Jurkat, Clone E6-1 (cell line): ENCODE measurements around the gene WDR49. TPM values are rescaled to one million over a fixed set of nuclear protein-coding genes. Genes with fewer than 3 reads are reported as not detected.

Source experiments
- DNase-seq: peaks from one replicate; pipeline ENCODE4 v3.0.0-alpha.2; 2011; ENCODE audit warnings: low read depth, low spot score
- H3K4me3 ChIP-seq: 2 replicates; pipeline ENCODE4 v1.5.1; 2011; ENCODE audit warnings: mild to moderate bottlenecking, low read length, control low read depth, moderate library complexity
- polyA plus RNA-seq: library from polyadenylated mRNA; unstranded; fragments of >200 nt; gene quantifications from one replicate; pipeline ENCODE4 v1.2.1, GENCODE V29; 2012; ENCODE audit warnings: missing spikeins; ENCODE audit not compliant: insufficient read length, insufficient read depth

The WDR49 gene
- polyA plus RNA-seq: not detected

GRCh38 chr3:167653760-167654159, at the start of gene WDR49:
TSS of gene WDR49 (minus strand) at chr3:167653942. CDS start at chr3:167653425, 517 bp downstream.
- no peak for DNase-seq
- H3K4me3 ChIP-seq: no peak within 1 kb of the TSS

DNA sequence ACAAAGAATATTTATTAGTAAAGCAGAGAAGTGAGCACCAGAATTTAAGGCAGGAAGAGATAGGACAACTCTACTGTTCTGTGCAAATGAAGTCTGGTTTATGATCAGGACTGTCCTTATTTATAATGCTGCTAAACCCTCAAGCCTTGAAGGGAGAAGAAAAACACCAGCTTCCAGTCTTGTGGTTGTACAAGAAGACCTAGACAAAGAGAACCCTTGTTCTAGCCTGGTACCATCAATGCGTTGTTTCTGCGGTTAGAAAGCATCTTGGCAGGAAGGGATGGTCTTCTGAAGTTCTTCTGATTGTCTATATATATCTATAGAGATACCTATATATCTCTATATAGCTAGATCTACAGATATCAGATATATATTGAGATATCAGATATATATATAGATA, 47.2 kb upstream of the WDR49 start:
- no peak for DNase-seq
- H3K4me3 ChIP-seq: no peak overlapping the region

DNA sequence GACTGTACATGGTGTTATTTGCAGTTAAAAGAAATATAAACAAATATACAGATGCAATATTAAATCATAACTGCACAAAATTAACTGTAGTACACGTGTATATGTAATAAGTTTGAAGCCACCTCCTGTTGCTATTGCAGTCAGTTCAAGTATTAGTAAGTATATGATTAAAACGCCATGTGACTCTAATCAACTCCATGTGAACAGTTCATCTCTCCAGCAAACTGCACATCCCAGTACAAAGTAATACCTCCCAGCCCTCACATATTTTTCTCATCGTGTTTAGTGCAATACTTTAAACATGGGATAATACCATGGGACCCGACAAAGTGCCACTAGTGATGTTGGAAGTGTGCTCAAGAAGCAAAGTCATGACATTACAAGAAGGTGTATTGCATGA, 46.3 kb upstream of the WDR49 start:
- no peak overlapping the region for H3K4me3 ChIP-seq
- no peak for DNase-seq

- no peak for DNase-seq
- no peak overlapping the region for H3K4me3 ChIP-seq
Measured at GRCh38 chr3:167694121-167694520, 40.4 kb upstream of the WDR49 start.

- H3K4me3 ChIP-seq: no peak overlapping the region
- DNase-seq: peak; percentile 95
Measured at GRCh38 chr3:167691366-167691765, 37.6 kb upstream of the WDR49 start.

DNA sequence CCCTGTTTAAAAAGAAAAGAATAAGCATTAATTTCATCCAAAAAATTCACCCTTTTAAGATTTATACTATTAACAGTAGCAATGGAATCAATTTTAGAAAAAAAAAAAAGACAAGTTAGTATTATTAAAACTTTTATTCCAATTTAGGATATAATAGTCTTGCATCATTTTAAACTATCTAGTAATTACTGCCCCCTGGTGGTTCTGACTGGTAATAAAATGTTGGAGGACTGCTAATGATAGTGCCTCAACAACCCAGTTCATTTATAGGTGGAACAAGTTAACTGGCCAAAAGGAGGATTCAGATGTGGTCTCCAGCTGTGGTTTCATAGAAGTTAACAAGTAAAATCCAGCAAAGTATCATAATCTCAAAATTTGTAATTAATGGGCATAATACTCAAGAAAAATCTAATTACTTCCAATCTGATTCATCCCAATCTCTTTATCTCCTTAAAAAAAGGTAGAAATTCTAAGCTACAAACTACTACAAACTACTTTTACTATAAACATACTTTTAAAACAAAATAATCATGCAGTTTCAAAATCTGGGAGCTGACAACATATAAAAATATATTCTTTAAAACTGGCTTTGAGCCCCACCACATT, 30.7 kb upstream of the WDR49 start:
- no peak overlapping the region for H3K4me3 ChIP-seq
- peak; percentile 66 for DNase-seq

DNA sequence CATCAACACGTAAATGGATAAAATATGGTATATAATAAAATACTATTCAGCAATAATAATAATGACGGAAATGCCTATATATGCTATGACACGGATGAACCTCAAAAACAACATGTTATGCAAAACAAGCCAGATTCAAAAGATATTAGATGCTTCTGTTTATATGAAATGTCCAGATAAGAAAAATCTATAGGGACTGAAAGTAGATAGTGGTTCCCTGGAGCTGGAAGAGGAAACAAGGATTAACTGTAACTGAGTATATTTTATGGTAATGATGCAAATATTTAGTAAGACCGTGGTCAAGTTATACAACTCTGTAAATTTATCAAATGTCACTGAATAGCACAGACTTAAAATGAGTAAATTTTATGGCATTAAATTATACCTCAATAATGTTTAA, 25.8 kb upstream of the WDR49 start:
- no peak overlapping the region for H3K4me3 ChIP-seq
- no peak for DNase-seq

- H3K4me3 ChIP-seq: no peak overlapping the region
- DNase-seq: no peak
Measured at GRCh38 chr3:167675848-167676247, 22.1 kb upstream of the WDR49 start.

DNA sequence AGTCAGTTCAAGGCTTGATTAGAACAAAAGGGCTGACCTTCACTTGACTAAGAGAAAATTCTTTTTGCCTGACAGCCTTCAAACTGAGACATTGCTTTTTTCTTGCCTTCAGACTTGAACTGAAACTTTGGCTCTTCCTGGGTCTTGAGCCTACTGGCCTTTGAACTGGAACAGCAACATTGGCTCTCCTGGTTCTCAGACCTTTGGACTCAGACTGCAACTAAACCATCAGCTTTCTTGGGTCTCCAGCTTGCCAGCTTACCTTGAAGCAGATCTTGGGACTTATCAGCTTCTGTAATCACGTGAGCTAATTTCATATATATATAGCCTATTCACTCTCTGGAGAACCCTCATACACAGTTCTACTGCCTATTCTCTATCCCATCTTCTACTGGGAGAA, 19.5 kb upstream of the WDR49 start:
- no peak for DNase-seq
- H3K4me3 ChIP-seq: no peak overlapping the region

DNA sequence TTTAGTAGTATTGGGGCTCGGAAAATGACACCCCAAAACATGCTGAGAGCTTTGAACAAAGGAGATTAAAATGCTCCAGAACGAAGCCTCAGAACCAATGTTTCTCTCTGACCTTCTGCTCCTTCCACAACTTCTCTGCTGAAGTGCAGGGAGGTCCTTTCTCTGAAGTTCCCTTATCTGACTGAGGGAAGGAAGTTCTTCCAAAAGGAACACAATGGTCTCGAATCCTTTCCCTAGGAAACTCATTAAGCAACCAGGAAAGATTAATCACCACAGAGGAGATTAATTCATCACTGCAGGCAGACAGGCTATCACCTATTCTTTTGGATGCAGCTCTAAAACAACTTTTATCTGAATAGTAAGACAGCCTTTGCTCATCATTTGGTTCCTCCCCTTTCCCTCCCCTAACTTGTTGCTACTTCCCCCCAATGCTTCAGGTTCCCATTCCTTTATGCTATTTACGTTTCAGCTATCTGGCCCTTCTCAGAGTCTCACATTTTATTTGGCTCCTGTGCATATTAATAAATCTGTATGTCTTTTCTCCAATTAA, 18.2 kb upstream of the WDR49 start:
- H3K4me3 ChIP-seq: no peak overlapping the region
- DNase-seq: no peak

- no peak for DNase-seq
- no peak overlapping the region for H3K4me3 ChIP-seq
Measured at GRCh38 chr3:167669699-167670098, 16.0 kb upstream of the WDR49 start.

- DNase-seq: no peak
- no peak overlapping the region for H3K4me3 ChIP-seq
Measured at GRCh38 chr3:167668651-167669050, 14.9 kb upstream of the WDR49 start.

DNA sequence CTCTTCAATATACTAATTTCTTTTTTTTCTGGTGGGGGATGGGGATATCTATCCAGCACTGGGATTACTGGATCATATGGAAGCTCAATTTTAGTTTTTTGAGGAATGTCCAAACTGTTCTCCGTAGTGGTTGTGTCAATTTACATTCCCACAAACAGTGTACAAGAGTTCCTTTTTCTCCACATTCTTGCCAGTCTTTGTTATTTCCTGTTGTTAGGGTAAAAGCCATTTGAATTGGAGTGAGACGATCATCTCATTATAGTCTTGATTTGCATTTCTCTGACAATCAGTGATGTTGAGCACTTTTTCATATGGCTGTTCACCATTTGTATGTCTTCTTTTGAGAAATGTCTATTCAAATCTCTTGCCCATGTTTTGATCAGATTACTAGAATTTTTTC, 12.8 kb upstream of the WDR49 start:
- DNase-seq: no peak
- no peak overlapping the region for H3K4me3 ChIP-seq

- H3K4me3 ChIP-seq: no peak overlapping the region
- DNase-seq: no peak
Measured at GRCh38 chr3:167662919-167663400, 9.2 kb upstream of the WDR49 start.

DNA sequence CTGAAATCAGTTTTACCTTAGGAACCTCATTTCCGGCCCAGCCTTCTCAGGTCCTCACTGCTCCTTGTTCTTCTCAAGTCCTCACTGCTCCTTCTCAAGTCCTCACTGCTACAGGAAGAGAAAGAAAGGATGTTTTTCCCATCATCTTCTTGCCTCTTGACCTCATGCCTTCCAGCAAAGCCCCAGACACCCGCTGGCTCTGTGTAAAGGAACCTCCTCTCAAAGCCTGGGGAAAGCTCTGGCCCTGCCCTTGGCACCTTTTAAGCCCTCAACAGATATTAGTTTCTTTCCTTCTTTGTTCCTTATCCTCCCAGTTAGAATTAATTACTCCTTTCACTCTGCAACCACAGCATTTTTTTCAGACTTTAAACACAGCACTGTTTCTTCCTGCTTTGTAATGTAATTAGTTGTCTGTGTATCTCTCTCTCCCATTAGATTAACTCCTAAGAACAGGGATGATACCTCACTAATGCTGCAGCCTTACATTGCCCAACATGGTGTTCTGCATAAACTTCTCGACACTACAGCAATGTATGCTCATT, 4.0 kb upstream of the WDR49 start:
- DNase-seq: no peak

GRCh38 chr3:167656821-167657220, 3.1 kb upstream of the WDR49 start:
- DNase-seq: no peak
- no peak overlapping the region for H3K4me3 ChIP-seq

More for the DNA sequence above, 4.0 kb upstream of the WDR49 start:
- H3K4me3 ChIP-seq: no peak overlapping the region

DNA sequence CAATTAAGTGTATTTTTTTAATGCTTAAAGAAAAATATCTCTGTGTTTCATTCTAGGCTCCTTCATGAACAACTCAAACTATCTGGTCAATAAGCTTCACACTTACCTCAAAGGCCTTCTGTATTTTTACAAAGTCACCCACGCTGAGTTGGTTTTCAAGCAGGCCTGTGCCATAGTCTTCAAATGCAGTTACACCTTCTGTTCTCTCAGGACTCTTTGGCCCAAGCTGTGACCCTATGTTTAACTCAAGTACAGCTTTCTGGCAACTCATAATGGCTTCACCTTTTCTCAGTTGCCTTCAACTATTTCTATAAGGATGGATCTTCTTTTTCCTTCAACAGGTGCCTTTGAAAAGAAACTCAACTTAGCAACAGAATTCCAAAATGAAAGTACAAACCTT, 587 bp downstream of the WDR49 start:
- no peak for DNase-seq
- no peak overlapping the region for H3K4me3 ChIP-seq

DNA sequence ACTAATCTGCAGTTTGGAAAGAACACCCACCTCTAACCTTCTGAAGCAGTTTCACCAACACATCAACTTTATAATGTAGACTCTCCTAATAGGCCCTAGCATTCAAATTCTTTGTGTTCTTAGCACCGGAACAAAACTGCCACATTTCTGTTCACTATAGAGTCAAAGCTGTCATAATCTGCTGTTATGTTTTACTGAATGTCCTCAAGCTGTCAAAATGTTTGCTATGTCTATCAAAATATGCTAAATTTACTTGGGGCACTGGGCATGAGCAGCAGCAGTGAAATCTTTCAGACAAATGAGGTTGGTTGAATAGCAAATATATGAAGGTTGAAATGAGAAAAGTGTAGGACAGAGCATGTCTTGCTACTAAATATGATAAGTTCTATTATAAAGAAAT, 1.9 kb downstream of the WDR49 start:
- no peak for DNase-seq
- no peak overlapping the region for H3K4me3 ChIP-seq

- DNase-seq: peak; percentile 32
- H3K4me3 ChIP-seq: no peak overlapping the region
Measured at GRCh38 chr3:167650459-167650858, 3.3 kb downstream of the WDR49 start.

GRCh38 chr3:167649746-167650145, 4.0 kb downstream of the WDR49 start:
- H3K4me3 ChIP-seq: no peak overlapping the region
- DNase-seq: no peak

- no peak for DNase-seq
- H3K4me3 ChIP-seq: no peak overlapping the region
Measured at GRCh38 chr3:167644611-167645010, 9.1 kb downstream of the WDR49 start.
